ENCODE measurements around the gene TRIM45. TPM values are rescaled to one million over a fixed set of nuclear protein-coding genes. Genes with fewer than 3 reads are reported as not detected.
"Not testable (repeated sequence)": the region's sequence is repeated elsewhere in the genome, so short reads cannot be mapped to it uniquely, and the experiment has no call there.

TRIM45 gene
- total RNA-seq, 2 donors from 2014 or later, result 1.5 to 7.1 TPM

DNA sequence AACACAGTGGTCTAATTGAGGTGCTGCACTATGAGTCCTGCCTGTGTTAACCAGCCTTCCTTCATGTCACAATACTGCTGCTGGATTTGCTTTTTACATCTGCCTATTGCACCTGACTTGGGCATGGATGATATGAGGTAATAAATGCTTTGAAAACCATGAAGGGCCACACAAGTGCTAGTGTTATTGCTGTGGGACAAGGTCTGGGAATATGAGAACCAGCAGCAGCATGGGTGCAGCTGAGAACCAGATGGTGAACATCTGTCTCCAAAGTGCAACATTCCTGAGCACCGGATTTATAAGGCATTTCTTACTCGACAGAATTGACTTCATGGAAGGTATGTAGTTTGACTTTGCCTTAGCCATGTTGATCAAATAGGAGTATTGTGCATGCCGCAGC lies 16.6 kb downstream of the TRIM45 start:
- H3K27ac ChIP-seq, result no peak overlapping the region
- H3K9me3 ChIP-seq, result no peaks in the 10 kb centered on the region
- ATAC-seq (ENCODE audit: insufficient number of reproducible peaks, low FRiP score, low read depth) (no peak), DNase-seq (ENCODE audit: low spot score) (no peak)
- no peak overlapping the region for H3K4me3 ChIP-seq
- no peaks in the 10 kb centered on the region for H3K36me3 ChIP-seq
- H3K4me1 ChIP-seq (ENCODE audit: control insufficient read depth in 1 of 2, low read depth in 2 of 2), result no peaks in the 10 kb centered on the region
- no peaks in the 10 kb centered on the region for H3K27me3 ChIP-seq (replicated peaks; ENCODE audit: insufficient read depth)
- TF ChIP-seq, protein P1, sequence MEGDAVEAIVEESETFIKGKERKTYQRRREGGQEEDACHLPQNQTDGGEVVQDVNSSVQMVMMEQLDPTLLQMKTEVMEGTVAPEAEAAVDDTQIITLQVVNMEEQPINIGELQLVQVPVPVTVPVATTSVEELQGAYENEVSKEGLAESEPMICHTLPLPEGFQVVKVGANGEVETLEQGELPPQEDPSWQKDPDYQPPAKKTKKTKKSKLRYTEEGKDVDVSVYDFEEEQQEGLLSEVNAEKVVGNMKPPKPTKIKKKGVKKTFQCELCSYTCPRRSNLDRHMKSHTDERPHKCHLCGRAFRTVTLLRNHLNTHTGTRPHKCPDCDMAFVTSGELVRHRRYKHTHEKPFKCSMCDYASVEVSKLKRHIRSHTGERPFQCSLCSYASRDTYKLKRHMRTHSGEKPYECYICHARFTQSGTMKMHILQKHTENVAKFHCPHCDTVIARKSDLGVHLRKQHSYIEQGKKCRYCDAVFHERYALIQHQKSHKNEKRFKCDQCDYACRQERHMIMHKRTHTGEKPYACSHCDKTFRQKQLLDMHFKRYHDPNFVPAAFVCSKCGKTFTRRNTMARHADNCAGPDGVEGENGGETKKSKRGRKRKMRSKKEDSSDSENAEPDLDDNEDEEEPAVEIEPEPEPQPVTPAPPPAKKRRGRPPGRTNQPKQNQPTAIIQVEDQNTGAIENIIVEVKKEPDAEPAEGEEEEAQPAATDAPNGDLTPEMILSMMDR (IDR thresholded peaks at IDR 0.05), result no peak

DNA sequence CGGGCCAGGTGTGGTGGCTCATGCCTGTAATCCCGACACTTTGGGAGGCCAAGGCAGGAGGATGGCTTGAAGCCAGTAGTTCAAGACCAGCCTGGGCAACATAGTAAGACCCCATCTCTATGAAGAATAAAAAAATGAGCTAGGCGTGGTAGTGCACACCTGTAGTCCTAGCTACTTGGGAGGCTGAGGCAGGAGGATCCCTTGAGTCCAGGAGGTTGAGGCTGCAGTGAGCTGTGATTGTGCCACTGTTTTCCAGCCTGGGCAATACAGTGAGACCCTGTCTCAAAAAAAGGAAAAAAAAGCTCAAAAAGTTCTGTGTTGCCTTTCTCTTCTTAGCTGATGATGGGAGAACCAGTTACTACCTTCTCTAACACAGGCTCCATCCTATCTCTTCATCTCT lies 19.7 kb downstream of the TRIM45 start:
- not testable (repeated sequence) for H3K36me3 ChIP-seq; DNase-seq (ENCODE audit: low spot score); H3K27me3 ChIP-seq (replicated peaks; ENCODE audit: insufficient read depth); H3K27ac ChIP-seq; H3K4me3 ChIP-seq; H3K9me3 ChIP-seq; ATAC-seq (ENCODE audit: insufficient number of reproducible peaks, low FRiP score, low read depth)
- peaks cover 13 to 23% of the 10 kb centered on the region in 2 donors for H3K4me1 ChIP-seq (ENCODE audit: control insufficient read depth in 1 of 2, low read depth in 2 of 2)

DNA sequence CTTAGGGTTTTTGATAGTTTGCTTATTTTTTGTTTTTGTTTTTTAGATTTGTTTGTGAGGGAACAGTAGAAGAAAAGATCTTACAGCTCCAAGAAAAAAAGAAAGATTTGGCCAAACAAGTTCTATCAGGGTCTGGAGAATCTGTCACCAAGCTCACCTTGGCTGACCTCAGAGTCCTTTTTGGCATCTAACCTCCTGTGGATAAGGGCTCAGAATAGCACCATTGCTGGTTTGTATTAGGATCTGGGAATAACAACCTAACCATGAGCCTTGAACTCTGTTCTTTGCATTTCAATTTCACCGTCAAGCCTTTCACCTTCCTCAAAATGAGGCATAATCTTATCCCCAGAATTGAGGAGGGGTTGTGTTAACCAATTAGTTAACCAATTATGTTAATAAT lies 20.2 kb downstream of the TRIM45 start:
- ATAC-seq (ENCODE audit: insufficient number of reproducible peaks, low FRiP score, low read depth) (no peak), DNase-seq (ENCODE audit: low spot score) (no peak)
- no peaks in the 10 kb centered on the region for H3K36me3 ChIP-seq
- no peaks in the 10 kb centered on the region for H3K9me3 ChIP-seq
- no peak overlapping the region for H3K27ac ChIP-seq
- H3K4me3 ChIP-seq, result no peak overlapping the region
- TF ChIP-seq, protein P1 (IDR thresholded peaks at IDR 0.05), result no peak
- no peaks in the 10 kb centered on the region for H3K27me3 ChIP-seq (replicated peaks; ENCODE audit: insufficient read depth)
- peaks cover 13 to 28% of the 10 kb centered on the region in 2 donors for H3K4me1 ChIP-seq (ENCODE audit: control insufficient read depth in 1 of 2, low read depth in 2 of 2)

DNA sequence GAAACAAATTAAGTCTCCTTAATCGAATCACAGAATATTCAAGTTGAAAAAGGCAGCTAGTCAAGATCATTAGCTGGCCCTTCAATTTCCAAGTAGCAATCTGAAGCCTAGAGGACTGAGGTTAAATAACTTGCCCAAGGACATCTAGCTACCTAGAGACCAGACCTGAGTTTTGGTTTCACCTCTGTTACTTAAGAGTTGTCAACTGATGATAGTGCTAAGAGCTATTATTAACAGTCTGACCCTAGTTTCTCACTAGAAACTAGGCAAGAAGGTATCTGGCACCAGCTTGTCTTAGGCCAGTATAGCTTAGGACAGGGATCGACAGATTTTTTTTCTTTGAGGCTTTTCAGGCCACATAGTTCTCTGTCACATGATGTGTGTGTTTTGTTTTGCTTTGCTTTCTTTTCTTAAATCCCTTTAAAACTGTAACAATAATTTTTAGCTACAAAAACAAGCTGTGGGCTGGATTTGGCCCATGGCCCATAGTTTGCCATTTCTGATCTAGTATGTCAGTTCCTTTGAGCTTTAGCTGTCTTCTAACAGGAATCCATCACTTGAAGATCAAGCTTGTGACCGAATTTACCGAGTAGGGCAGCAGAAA lies 23.2 kb downstream of the TRIM45 start:
- peak overlapping the region in 1 of 2 donors; percentile 37 for H3K27ac ChIP-seq
- no peaks in the 10 kb centered on the region for H3K36me3 ChIP-seq

DNA sequence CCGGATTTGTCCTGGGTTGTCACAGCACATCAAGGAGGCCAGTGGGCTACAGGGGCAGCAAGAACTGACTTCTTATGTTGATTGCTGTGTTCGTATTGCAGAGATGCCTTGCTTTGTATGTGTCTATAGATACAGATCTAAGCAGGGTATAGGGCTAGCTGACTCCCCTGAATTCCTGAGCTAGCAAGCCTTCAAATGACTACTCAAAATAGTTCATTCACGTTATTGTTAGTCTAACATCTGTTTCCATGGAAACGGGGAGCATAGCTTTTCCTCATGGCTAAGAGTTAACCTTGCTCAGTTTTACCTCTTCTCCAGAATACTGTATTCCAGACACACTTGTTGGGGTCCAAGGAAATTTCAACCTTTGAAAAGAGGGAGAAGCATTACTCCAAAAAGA lies 24.1 kb downstream of the TRIM45 start:
- Histone ChIP-seq H3K4me1 (ENCODE audit: control insufficient read depth in 1 of 2, low read depth in 2 of 2) (peaks cover 31 to 64% of the 10 kb centered on the region in 2 donors), H3K4me3 (no peak overlapping the region), H3K9me3 (no peaks in the 10 kb centered on the region), H3K36me3 (no peaks in the 10 kb centered on the region), H3K27me3 (replicated peaks; ENCODE audit: insufficient read depth) (no peaks in the 10 kb centered on the region), H3K27ac (peak overlapping the region; percentile 22 to 37)
- DNase-seq (ENCODE audit: low spot score) (no peak), ATAC-seq (ENCODE audit: insufficient number of reproducible peaks, low FRiP score, low read depth) (no peak)
- TF ChIP-seq, protein P1 (IDR thresholded peaks at IDR 0.05), result no peak

More for the DNA sequence above, 23.2 kb downstream of the TRIM45 start:
- H3K4me3 ChIP-seq, result no peak overlapping the region
- TF ChIP-seq, protein P1 (IDR thresholded peaks at IDR 0.05), result no peak
- no peak for ATAC-seq (ENCODE audit: insufficient number of reproducible peaks, low FRiP score, low read depth)
- peaks cover 26 to 54% of the 10 kb centered on the region in 2 donors for H3K4me1 ChIP-seq (ENCODE audit: control insufficient read depth in 1 of 2, low read depth in 2 of 2)
- no peaks in the 10 kb centered on the region for H3K9me3 ChIP-seq
- no peaks in the 10 kb centered on the region for H3K27me3 ChIP-seq (replicated peaks; ENCODE audit: insufficient read depth)
- DNase-seq (ENCODE audit: low spot score), result no peak

DNA sequence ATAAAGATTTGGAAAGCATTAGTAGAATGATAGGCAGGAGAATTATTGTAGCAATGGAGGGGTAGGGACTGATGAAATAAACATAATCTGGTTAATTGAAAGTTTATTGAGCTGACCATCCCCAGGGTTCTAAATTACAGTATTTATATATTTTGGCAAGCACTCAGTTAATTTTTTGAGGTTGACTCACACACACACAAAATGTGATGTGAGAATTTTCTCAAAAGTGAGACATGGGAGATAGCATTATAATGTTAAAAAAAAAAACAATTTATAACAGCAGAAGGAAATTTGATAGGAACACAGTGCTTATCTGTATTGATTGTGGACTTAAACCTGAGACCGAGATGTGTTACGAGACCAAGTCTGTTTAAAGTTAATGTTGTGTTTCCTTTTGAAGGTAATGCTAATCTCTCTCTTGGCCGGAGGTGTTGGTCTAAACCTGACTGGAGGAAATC lies 24.6 kb downstream of the TRIM45 start:
- Histone ChIP-seq H3K36me3 (no peaks in the 10 kb centered on the region), H3K9me3 (no peaks in the 10 kb centered on the region), H3K27ac (peak overlapping the region; percentile 22 to 37), H3K4me1 (ENCODE audit: control insufficient read depth in 1 of 2, low read depth in 2 of 2) (peaks cover 31 to 69% of the 10 kb centered on the region in 2 donors), H3K4me3 (no peak overlapping the region), H3K27me3 (replicated peaks; ENCODE audit: insufficient read depth) (no peaks in the 10 kb centered on the region)
- DNase-seq (ENCODE audit: low spot score) (no peak), ATAC-seq (ENCODE audit: insufficient number of reproducible peaks, low FRiP score, low read depth) (no peak)
- TF ChIP-seq, protein P1 (IDR thresholded peaks at IDR 0.05), result no peak
